ENCODE results near the gene DDO. TPM values are rescaled to one million over a fixed set of nuclear protein-coding genes. Genes with fewer than 3 reads are reported as not detected.

Gene DDO
- total RNA-seq (2021) (not detected in 2 replicates), Bru-seq, nascent RNA (percentile 18 among the genes with signal in this experiment), BruChase-seq, experiment 1, labeled RNA remaining after a 2-hour chase (percentile 12 among the genes with signal in this experiment), BruChase-seq, experiment 2, labeled RNA remaining after a 6-hour chase (percentile 16 among the genes with signal in this experiment)
- long read RNA-seq: 0 reads

DNA sequence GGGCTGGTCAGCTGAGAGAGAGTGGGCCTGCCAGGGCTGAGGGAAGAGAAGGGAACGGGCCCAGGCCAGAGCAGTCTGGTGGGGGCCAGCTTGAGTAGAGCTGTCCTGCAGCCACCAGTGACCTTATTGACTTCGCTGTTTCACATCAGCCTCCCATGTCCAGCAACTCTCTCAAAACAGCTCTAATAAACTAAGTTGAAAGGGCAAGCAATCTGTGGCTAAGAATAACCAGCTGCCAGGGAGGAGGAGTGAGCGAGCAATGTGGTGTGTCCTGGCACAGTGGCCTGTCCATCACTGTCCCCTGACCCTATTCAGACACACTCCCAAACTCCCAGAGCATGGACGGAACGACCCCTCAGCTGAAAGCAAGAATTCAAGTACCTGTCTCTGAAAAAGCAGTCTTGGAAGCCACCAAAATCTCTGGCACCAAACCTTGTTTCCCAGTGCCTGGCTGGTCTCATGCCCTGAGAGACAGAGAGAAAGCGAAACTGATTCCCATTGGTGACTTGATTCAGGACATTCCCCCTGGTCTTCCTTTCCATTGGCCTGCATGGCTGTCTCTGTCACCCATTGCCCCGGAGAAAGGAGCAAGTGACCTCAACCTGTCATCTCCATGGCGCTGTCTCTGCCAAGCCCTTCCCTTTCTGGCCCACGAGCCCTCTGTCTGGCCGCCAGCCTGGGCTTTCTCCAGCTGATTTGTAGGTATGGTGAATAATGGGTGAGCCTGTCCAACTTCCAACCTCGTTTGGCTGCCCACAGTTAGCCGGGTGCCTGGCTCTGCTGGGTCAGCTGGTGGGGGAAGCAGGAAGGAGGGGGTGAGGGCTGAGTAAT lies at the start of gene DDO:
Gene DDO (minus strand): TSS at position 490 of the 831 bp plus-strand sequence. CDS start 2,113 bp downstream, outside the sequence.
- no peak within 1 kb of the TSS for H3K4me3 ChIP-seq (ENCODE audit: low read depth, low read length, poor library complexity, severe bottlenecking)
- intact Hi-C loops (cut with micrococcal nuclease; ENCODE audit: unreplicated experiment): no loop called here
- TF ChIP-seq EZH2 (IDR thresholded peaks at IDR 0.05; ENCODE audit: borderline replicate concordance, low read depth, low read length, poor library complexity, severe bottlenecking): no peak
- TF ChIP-seq CTCF (conservative IDR thresholded peaks at IDR 0.05; ENCODE audit: low read depth, low read length): no peak
- no TSS peak for BruUV-seq (replicated peaks)
- no peaks in the 10 kb centered on the region for H3K36me3 ChIP-seq (ENCODE audit: insufficient read depth, low read length, poor library complexity, severe bottlenecking)
- no peaks in the 10 kb centered on the region for H3K9me3 ChIP-seq (ENCODE audit: low read depth, low read length, poor library complexity, severe bottlenecking)
- no peak within 1 kb of the TSS for H3K27ac ChIP-seq (ENCODE audit: low read depth, low read length, poor library complexity, severe bottlenecking)
- no peak for DNase-seq (ENCODE audit: low spot score)
- ChIA-PET POLR2A (ENCODE audit: low non-redundant PET) (no interaction called here), CTCF (no interaction called here)
- no peaks in the 10 kb centered on the region for H3K4me1 ChIP-seq (ENCODE audit: insufficient read depth, low read length, poor library complexity, severe bottlenecking)
- H3K27me3 ChIP-seq (replicated peaks; ENCODE audit: insufficient read depth, low read depth, low read length, poor library complexity): no peaks in the 10 kb centered on the region

DNA sequence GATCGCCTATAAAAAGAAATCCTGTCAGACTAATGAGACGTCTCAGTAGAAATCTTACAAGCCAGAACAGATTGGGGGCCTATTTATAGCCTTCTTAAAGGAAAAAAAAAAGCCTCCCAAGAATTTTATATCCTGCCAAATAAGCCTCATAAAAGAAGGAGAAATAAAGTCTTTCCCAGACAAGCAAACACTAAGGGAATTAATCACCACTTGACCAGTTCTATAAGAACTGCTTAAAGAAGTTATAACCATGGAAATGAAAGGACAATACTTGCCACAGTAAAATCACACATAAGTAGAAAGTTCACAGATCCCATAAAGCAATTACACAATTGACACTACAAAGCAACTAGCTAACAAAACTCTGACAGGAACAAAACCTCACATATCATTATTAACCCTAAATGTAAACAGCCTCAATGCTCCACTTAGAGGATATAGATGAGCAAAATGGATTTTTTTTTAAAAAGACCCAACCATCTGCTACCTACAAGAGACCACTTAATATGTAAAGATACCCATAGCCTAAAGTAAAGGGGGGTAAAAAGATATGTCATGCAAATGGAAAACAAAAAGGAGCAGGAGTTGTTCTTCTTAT lies 47.6 kb upstream of the DDO start:
- H3K27me3 ChIP-seq (replicated peaks; ENCODE audit: insufficient read depth, low read depth, low read length, poor library complexity): no peaks in the 10 kb centered on the region
- peaks cover 18% of the 10 kb centered on the region for H3K9me3 ChIP-seq (ENCODE audit: low read depth, low read length, poor library complexity, severe bottlenecking)
- TF ChIP-seq EZH2 (IDR thresholded peaks at IDR 0.05; ENCODE audit: borderline replicate concordance, low read depth, low read length, poor library complexity, severe bottlenecking) (no peak), CTCF (conservative IDR thresholded peaks at IDR 0.05; ENCODE audit: low read depth, low read length) (no peak)
- no TSS peak for BruUV-seq (replicated peaks)
- DNase-seq (ENCODE audit: low spot score): no peak
- ChIA-PET CTCF (no interaction called here), POLR2A (ENCODE audit: low non-redundant PET) (no interaction called here)
- no peak overlapping the region for H3K4me3 ChIP-seq (ENCODE audit: low read depth, low read length, poor library complexity, severe bottlenecking)
- intact Hi-C loops (cut with micrococcal nuclease; ENCODE audit: unreplicated experiment): no loop called here
- H3K4me1 ChIP-seq (ENCODE audit: insufficient read depth, low read length, poor library complexity, severe bottlenecking): no peaks in the 10 kb centered on the region
- no peaks in the 10 kb centered on the region for H3K36me3 ChIP-seq (ENCODE audit: insufficient read depth, low read length, poor library complexity, severe bottlenecking)
- no peak overlapping the region for H3K27ac ChIP-seq (ENCODE audit: low read depth, low read length, poor library complexity, severe bottlenecking)

- no TSS peak for BruUV-seq (replicated peaks)
- intact Hi-C loops (cut with micrococcal nuclease; ENCODE audit: unreplicated experiment): no loop called here
- peaks cover 18% of the 10 kb centered on the region for H3K9me3 ChIP-seq (ENCODE audit: low read depth, low read length, poor library complexity, severe bottlenecking)
- H3K27ac ChIP-seq (ENCODE audit: low read depth, low read length, poor library complexity, severe bottlenecking): no peak overlapping the region
- H3K27me3 ChIP-seq (replicated peaks; ENCODE audit: insufficient read depth, low read depth, low read length, poor library complexity): no peaks in the 10 kb centered on the region
- DNase-seq (ENCODE audit: low spot score): no peak
- no peaks in the 10 kb centered on the region for H3K36me3 ChIP-seq (ENCODE audit: insufficient read depth, low read length, poor library complexity, severe bottlenecking)
- TF ChIP-seq EZH2 (IDR thresholded peaks at IDR 0.05; ENCODE audit: borderline replicate concordance, low read depth, low read length, poor library complexity, severe bottlenecking): no peak
- TF ChIP-seq CTCF (conservative IDR thresholded peaks at IDR 0.05; ENCODE audit: low read depth, low read length): no peak
- H3K4me3 ChIP-seq (ENCODE audit: low read depth, low read length, poor library complexity, severe bottlenecking): no peak overlapping the region
- POLR2A ChIA-PET (ENCODE audit: low non-redundant PET): no interaction called here
- H3K4me1 ChIP-seq (ENCODE audit: insufficient read depth, low read length, poor library complexity, severe bottlenecking): no peaks in the 10 kb centered on the region
- CTCF ChIA-PET: no interaction called here
These were observed 46.0 kb upstream of the DDO start for GRCh38 chr6:110461376-110461775.
